Spleen (tissue), 7 donors: Measurements from ENCODE around the gene CST11.

ENCODE experiments used
- CTCF ChIP-seq, 11 experiments: fragments of 200-600 bp in 7 of 11; fragments of 450-650 bp in 4 of 11; sonication (generic) in 4 of 11; IDR thresholded peaks in 8 of 11; conservative IDR thresholded peaks in 3 of 11; 1 replicate in 7 of 11; 2 replicates in 4 of 11; pipeline versions ENCODE4 v1.4.0 to v1.8.0; 2016 to 2021; ENCODE audit warnings: antibody characterized with exemption in 11 of 11, inconsistent platforms in 4 of 11, mild to moderate bottlenecking in 1 of 11
- POLR2AphosphoS5 ChIP-seq, 3 donors: sonication (generic); formaldehyde crosslinking; IDR thresholded peaks; one replicate each; pipeline ENCODE4 v1.5.1; 2017; ENCODE audit warnings: antibody characterized with exemption in 3 of 3
- donor health status: DM: no; HTN: no; CAD: no; lungs with moderate emphysema.
- donor health status: DM: no; HTN: no; CAD: no.
- donor health status: DM: no; HTN: no; CAD: no.

GRCh38 chr20:23490817-23491216, 38.1 kb upstream of the CST11 start, which contains the start of gene CST8:
- TF ChIP-seq POLR2AphosphoS5 (IDR thresholded peaks at IDR 0.05) (no peak), CTCF (IDR thresholded peaks at IDR 0.05 in 8 of 11, conservative IDR thresholded peaks at IDR 0.05 in 3 of 11) (no peak)
